Lower leg skin (tissue), 3 donors: Measurements from ENCODE around the gene FGL2.

Experiments used
- CTCF ChIP-seq, 3 donors: fragments of 450-650 bp; IDR thresholded peaks; one replicate each; pipeline ENCODE4 v1.5.1; 2016; ENCODE audit warnings: antibody characterized with exemption in 3 of 3, mild to moderate bottlenecking in 3 of 3, moderate library complexity in 2 of 3
- POLR2A ChIP-seq, 2 donors: fragments of 450-650 bp; IDR thresholded peaks; one replicate each; pipeline ENCODE4 v1.6.1; 2016 to 2017; ENCODE audit warnings: antibody characterized with exemption in 2 of 2, mild to moderate bottlenecking in 1 of 2, moderate library complexity in 1 of 2

GRCh38 chr7:77181015-77181595 lies 18.5 kb downstream of the FGL2 start:
- TF ChIP-seq CTCF (IDR thresholded peaks at IDR 0.05) (no peak), POLR2A (IDR thresholded peaks at IDR 0.05) (no peak)
